ENCODE data around the gene ITGBL1. TPM values are rescaled to one million over a fixed set of nuclear protein-coding genes. Genes with fewer than 3 reads are reported as not detected.

The ITGBL1 gene
- total RNA-seq, 1 donor = 398 TPM

DNA sequence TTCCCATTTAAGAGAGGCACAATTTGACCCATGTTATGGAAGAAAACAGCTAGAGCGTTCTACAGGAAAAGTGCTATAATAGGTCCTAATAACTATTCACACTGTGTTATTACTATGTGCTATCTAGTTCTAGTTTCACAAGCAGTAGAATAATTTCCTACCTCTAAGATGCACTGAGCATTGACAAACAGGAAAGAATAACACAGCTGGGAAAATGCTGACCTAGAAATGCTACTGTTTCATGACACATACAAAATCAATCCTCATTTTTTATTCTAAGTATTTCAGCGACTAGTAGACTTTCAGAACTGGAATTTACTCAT, 259.5 kb downstream of the ITGBL1 start:
- Histone ChIP-seq H3K4me2 (ENCODE audit: insufficient read depth, low read length) (no peak overlapping the region), H3K79me2 (ENCODE audit: insufficient read depth, low read length) (no peaks in the 10 kb centered on the region), H3K27ac (ENCODE audit: low read depth, low read length) (no peak overlapping the region), H2AFZ (ENCODE audit: low read length) (no peak overlapping the region), H3K4me1 (ENCODE audit: insufficient read depth, low read length) (peaks cover 3% of the 10 kb centered on the region), H3K4me3 (ENCODE audit: insufficient read depth, low read length) (no peak overlapping the region), H3K36me3 (ENCODE audit: insufficient read depth, low read length) (peaks cover 77% of the 10 kb centered on the region), H3K27me3 (ENCODE audit: insufficient read depth, low read length) (no peaks in the 10 kb centered on the region), H4K20me1 (ENCODE audit: insufficient read depth, low read length) (peaks cover 1% of the 10 kb centered on the region), H3K9me3 (ENCODE audit: low read depth, low read length) (no peaks in the 10 kb centered on the region)
- TF ChIP-seq, protein P1, sequence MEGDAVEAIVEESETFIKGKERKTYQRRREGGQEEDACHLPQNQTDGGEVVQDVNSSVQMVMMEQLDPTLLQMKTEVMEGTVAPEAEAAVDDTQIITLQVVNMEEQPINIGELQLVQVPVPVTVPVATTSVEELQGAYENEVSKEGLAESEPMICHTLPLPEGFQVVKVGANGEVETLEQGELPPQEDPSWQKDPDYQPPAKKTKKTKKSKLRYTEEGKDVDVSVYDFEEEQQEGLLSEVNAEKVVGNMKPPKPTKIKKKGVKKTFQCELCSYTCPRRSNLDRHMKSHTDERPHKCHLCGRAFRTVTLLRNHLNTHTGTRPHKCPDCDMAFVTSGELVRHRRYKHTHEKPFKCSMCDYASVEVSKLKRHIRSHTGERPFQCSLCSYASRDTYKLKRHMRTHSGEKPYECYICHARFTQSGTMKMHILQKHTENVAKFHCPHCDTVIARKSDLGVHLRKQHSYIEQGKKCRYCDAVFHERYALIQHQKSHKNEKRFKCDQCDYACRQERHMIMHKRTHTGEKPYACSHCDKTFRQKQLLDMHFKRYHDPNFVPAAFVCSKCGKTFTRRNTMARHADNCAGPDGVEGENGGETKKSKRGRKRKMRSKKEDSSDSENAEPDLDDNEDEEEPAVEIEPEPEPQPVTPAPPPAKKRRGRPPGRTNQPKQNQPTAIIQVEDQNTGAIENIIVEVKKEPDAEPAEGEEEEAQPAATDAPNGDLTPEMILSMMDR (IDR thresholded peaks at IDR 0.05; ENCODE audit: extremely low read depth, low read depth, low read length) = no peak
- DNase-seq (ENCODE audit: insufficient read length, low spot score, missing footprints) = no peak

DNA sequence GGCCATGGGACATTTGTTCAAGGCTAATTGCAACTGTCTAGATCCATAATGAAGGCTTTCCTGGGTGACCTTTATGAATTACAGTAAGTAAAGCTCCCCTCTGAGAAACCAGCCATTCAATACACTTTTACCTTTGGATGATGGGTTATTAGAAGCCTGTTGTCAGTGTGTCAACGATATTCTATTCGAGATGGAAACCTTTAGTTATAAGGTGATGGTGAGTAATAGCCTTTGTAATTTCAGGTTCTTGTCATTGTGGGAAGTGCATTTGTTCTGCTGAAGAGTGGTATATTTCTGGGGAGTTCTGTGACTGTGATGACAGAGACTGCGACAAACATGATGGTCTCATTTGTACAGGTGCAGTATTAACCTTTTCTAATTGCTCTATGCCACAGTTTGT, 261.7 kb downstream of the ITGBL1 start:
- Histone ChIP-seq H3K27me3 (ENCODE audit: insufficient read depth, low read length) (no peaks in the 10 kb centered on the region), H4K20me1 (ENCODE audit: insufficient read depth, low read length) (no peaks in the 10 kb centered on the region), H3K9me3 (ENCODE audit: low read depth, low read length) (no peaks in the 10 kb centered on the region), H3K36me3 (ENCODE audit: insufficient read depth, low read length) (peaks cover 64% of the 10 kb centered on the region), H3K4me3 (ENCODE audit: insufficient read depth, low read length) (no peak overlapping the region), H3K27ac (ENCODE audit: low read depth, low read length) (no peak overlapping the region), H3K4me2 (ENCODE audit: insufficient read depth, low read length) (no peak overlapping the region), H2AFZ (ENCODE audit: low read length) (no peak overlapping the region), H3K4me1 (ENCODE audit: insufficient read depth, low read length) (no peaks in the 10 kb centered on the region), H3K79me2 (ENCODE audit: insufficient read depth, low read length) (no peaks in the 10 kb centered on the region)
- TF ChIP-seq, protein P1 (IDR thresholded peaks at IDR 0.05; ENCODE audit: extremely low read depth, low read depth, low read length) = no peak
- DNase-seq (ENCODE audit: insufficient read length, low spot score, missing footprints) = no peak

DNA sequence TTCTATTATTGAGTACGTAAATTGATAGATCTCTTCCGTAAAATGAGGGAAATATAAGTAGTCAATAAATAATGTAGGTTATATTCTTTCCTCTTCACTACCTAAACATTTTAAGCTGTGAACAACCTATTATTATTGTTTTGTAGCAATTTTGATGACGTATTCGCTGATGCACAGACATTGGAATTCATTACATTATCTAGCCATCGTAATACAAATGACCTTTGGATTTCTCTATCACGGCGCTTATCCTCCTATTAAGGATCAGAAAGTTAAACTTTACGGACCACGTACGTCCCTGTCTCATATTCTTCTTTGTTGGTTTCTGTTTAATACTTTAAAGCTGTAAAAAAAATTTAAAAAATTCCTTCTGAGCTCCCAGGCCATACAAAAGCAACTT, 264.9 kb downstream of the ITGBL1 start:
- no peaks in the 10 kb centered on the region for H3K4me1 ChIP-seq (ENCODE audit: insufficient read depth, low read length)
- H3K4me2 ChIP-seq (ENCODE audit: insufficient read depth, low read length) = no peak overlapping the region
- H2AFZ ChIP-seq (ENCODE audit: low read length) = no peak overlapping the region
- no peak for DNase-seq (ENCODE audit: insufficient read length, low spot score, missing footprints)
- H3K27ac ChIP-seq (ENCODE audit: low read depth, low read length) = no peak overlapping the region
- H3K9me3 ChIP-seq (ENCODE audit: low read depth, low read length) = no peaks in the 10 kb centered on the region
- no peaks in the 10 kb centered on the region for H3K79me2 ChIP-seq (ENCODE audit: insufficient read depth, low read length)
- H3K4me3 ChIP-seq (ENCODE audit: insufficient read depth, low read length) = no peak overlapping the region
- peaks cover 60% of the 10 kb centered on the region for H3K36me3 ChIP-seq (ENCODE audit: insufficient read depth, low read length)
- H4K20me1 ChIP-seq (ENCODE audit: insufficient read depth, low read length) = no peaks in the 10 kb centered on the region
- TF ChIP-seq, protein P1 (IDR thresholded peaks at IDR 0.05; ENCODE audit: extremely low read depth, low read depth, low read length) = no peak
- H3K27me3 ChIP-seq (ENCODE audit: insufficient read depth, low read length) = no peaks in the 10 kb centered on the region

DNA sequence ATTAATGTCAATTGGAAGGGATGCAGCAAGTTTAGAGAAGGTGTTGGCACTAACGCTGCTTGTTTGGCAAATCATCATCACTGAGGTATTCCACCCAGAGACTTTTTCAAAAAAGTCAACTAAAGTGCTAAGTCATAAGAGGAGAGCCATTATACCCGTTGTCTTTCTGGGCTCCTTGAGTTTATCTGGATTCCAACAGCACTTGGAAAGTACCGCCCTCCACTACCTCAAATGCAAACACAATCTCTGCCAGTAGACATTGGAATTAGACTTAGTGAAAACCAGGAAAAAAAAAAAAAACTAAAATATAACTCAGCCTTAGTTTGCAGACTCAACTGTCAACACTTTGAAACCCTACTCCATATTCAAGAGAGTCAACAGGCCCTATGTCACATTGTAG, 266.0 kb downstream of the ITGBL1 start:
- no peaks in the 10 kb centered on the region for H4K20me1 ChIP-seq (ENCODE audit: insufficient read depth, low read length)

More for the DNA sequence above, 266.0 kb downstream of the ITGBL1 start:
- no peak overlapping the region for H2AFZ ChIP-seq (ENCODE audit: low read length)
- no peaks in the 10 kb centered on the region for H3K4me1 ChIP-seq (ENCODE audit: insufficient read depth, low read length)
- peaks cover 59% of the 10 kb centered on the region for H3K36me3 ChIP-seq (ENCODE audit: insufficient read depth, low read length)
- TF ChIP-seq, protein P1 (IDR thresholded peaks at IDR 0.05; ENCODE audit: extremely low read depth, low read depth, low read length) = no peak
- no peaks in the 10 kb centered on the region for H3K27me3 ChIP-seq (ENCODE audit: insufficient read depth, low read length)
- H3K4me3 ChIP-seq (ENCODE audit: insufficient read depth, low read length) = no peak overlapping the region
- H3K27ac ChIP-seq (ENCODE audit: low read depth, low read length) = no peak overlapping the region
- H3K79me2 ChIP-seq (ENCODE audit: insufficient read depth, low read length) = no peaks in the 10 kb centered on the region
- no peak for DNase-seq (ENCODE audit: insufficient read length, low spot score, missing footprints)
- no peaks in the 10 kb centered on the region for H3K9me3 ChIP-seq (ENCODE audit: low read depth, low read length)
- no peak overlapping the region for H3K4me2 ChIP-seq (ENCODE audit: insufficient read depth, low read length)

Data from osteoblast (primary cell).